Measurements from ENCODE around the gene MYRFL. TPM values are rescaled to one million over a fixed set of nuclear protein-coding genes. Genes with fewer than 3 reads are reported as not detected.

Gene MYRFL
- total RNA-seq, 1 experiment from 2014 or later = 0.16 TPM

GRCh38 chr12:69972136-69972535 is 147.1 kb downstream of the MYRFL start:
- POLR2A ChIA-PET = no interaction called here
- no peaks in the 10 kb centered on the region for H3K4me1 Mint-ChIP-seq (ENCODE audit: low read depth, unreplicated experiment)
- TF ChIP-seq CTCF (IDR thresholded peaks at IDR 0.05; ENCODE audit: insufficient read depth in 1 of 2, low read depth in 1 of 2, low read length in 1 of 2, severe bottlenecking in 1 of 2, unreplicated experiment in 1 of 2) = no peak
- H3K4me3 ChIP-seq (ENCODE audit: low read depth, low read length) = no peak overlapping the region
- H3K27me3 Mint-ChIP-seq (ENCODE audit: insufficient read depth, unreplicated experiment) = peaks cover 4% of the 10 kb centered on the region
- H3K9me3 ChIP-seq = no peaks in the 10 kb centered on the region
- intact Hi-C loops (cut with micrococcal nuclease; ENCODE audit: unreplicated experiment) = no loop called here
- H3K27me3 ChIP-seq (replicated peaks; ENCODE audit: control insufficient read depth, insufficient read depth, low read length) = no peaks in the 10 kb centered on the region
- H3K36me3 ChIP-seq (ENCODE audit: control insufficient read depth, insufficient read depth, low read length) = no peaks in the 10 kb centered on the region
- H3K9me3 Mint-ChIP-seq (ENCODE audit: unreplicated experiment) = no peaks in the 10 kb centered on the region
- DNase-seq = no peak
- H3K4me1 ChIP-seq = no peaks in the 10 kb centered on the region
- BruUV-seq (replicated peaks) = no TSS peak
- CTCF ChIA-PET = no interaction called here
- H3K36me3 Mint-ChIP-seq (ENCODE audit: insufficient read depth, unreplicated experiment) = no peaks in the 10 kb centered on the region
- H3K27ac Mint-ChIP-seq (ENCODE audit: unreplicated experiment) = no peak overlapping the region
- no peak overlapping the region for H3K4me3 Mint-ChIP-seq (ENCODE audit: unreplicated experiment)

- ChIA-PET CTCF (no interaction called here), POLR2A (no interaction called here)
- H3K9me3 Mint-ChIP-seq (ENCODE audit: unreplicated experiment) = no peaks in the 10 kb centered on the region
- Histone ChIP-seq H3K36me3 (ENCODE audit: control insufficient read depth, insufficient read depth, low read length) (no peaks in the 10 kb centered on the region), H3K4me3 (ENCODE audit: low read depth, low read length) (no peak overlapping the region), H3K4me1 (no peaks in the 10 kb centered on the region), H3K27me3 (replicated peaks; ENCODE audit: control insufficient read depth, insufficient read depth, low read length) (no peaks in the 10 kb centered on the region), H3K9me3 (no peaks in the 10 kb centered on the region)
- no peak overlapping the region for H3K27ac Mint-ChIP-seq (ENCODE audit: unreplicated experiment)
- intact Hi-C loops (cut with micrococcal nuclease; ENCODE audit: unreplicated experiment) = no loop called here
- no peaks in the 10 kb centered on the region for H3K4me1 Mint-ChIP-seq (ENCODE audit: low read depth, unreplicated experiment)
- H3K36me3 Mint-ChIP-seq (ENCODE audit: insufficient read depth, unreplicated experiment) = no peaks in the 10 kb centered on the region
- no TSS peak for BruUV-seq (replicated peaks)
- no peak for TF ChIP-seq CTCF (IDR thresholded peaks at IDR 0.05; ENCODE audit: insufficient read depth in 1 of 2, low read depth in 1 of 2, low read length in 1 of 2, severe bottlenecking in 1 of 2, unreplicated experiment in 1 of 2)
- H3K4me3 Mint-ChIP-seq (ENCODE audit: unreplicated experiment) = no peak overlapping the region
- no peaks in the 10 kb centered on the region for H3K27me3 Mint-ChIP-seq (ENCODE audit: insufficient read depth, unreplicated experiment)
- DNase-seq = no peak
These were observed 153.0 kb downstream of the MYRFL start for GRCh38 chr12:69978020-69978419.

- Mint-ChIP-seq H3K4me1 (ENCODE audit: low read depth, unreplicated experiment) (no peaks in the 10 kb centered on the region), H3K9me3 (ENCODE audit: unreplicated experiment) (no peaks in the 10 kb centered on the region), H3K27me3 (ENCODE audit: insufficient read depth, unreplicated experiment) (no peaks in the 10 kb centered on the region), H3K36me3 (ENCODE audit: insufficient read depth, unreplicated experiment) (no peaks in the 10 kb centered on the region), H3K27ac (ENCODE audit: unreplicated experiment) (no peak overlapping the region), H3K4me3 (ENCODE audit: unreplicated experiment) (no peak overlapping the region)
- Histone ChIP-seq H3K9me3 (no peaks in the 10 kb centered on the region), H3K4me1 (no peaks in the 10 kb centered on the region), H3K4me3 (ENCODE audit: low read depth, low read length) (no peak overlapping the region), H3K27me3 (replicated peaks; ENCODE audit: control insufficient read depth, insufficient read depth, low read length) (no peaks in the 10 kb centered on the region), H3K36me3 (ENCODE audit: control insufficient read depth, insufficient read depth, low read length) (no peaks in the 10 kb centered on the region)
- no peak for TF ChIP-seq CTCF (IDR thresholded peaks at IDR 0.05; ENCODE audit: insufficient read depth in 1 of 2, low read depth in 1 of 2, low read length in 1 of 2, severe bottlenecking in 1 of 2, unreplicated experiment in 1 of 2)
- DNase-seq = no peak
- ChIA-PET POLR2A (no interaction called here), CTCF (no interaction called here)
- intact Hi-C loops (cut with micrococcal nuclease; ENCODE audit: unreplicated experiment) = no loop called here
- BruUV-seq (replicated peaks) = no TSS peak
These were observed 157.0 kb downstream of the MYRFL start for GRCh38 chr12:69981881-69982475.

All from Caco-2 (cell line).